ENCODE measurements around the gene SULT1C2. TPM values are rescaled to one million over a fixed set of nuclear protein-coding genes. Genes with fewer than 3 reads are reported as not detected.

SULT1C2 gene
- total RNA-seq, 4 donors from 2014 or later: 0.23 to 0.42 TPM; not detected in 2

DNA sequence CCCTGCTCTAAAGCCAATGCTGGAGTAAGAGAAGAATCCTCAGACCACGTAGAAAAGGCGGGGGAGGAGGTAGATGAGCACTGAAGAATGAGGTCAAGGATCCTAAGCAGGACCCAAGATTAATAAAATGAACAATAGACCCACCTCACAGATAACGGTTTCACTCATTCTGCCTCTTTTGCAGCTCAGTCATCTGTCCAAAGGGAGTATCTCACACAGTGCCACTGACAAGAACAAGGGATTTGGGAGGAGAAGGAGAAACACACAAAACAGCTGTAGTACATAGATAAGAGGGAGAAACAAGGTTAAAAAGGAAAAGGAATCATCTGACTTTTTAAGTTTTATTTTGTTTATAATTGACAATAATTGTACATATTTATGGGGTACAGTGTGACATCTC lies 58.1 kb downstream of the SULT1C2 start:
- no peak overlapping the region for H3K4me3 ChIP-seq (ENCODE audit: low read depth, poor library complexity, severe bottlenecking)
- DNase-seq (ENCODE audit: low spot score in 2 of 2): no peak
- intact Hi-C loops (cut with DNase I; ENCODE audit: low total_unique reads): no loop called here
- TF ChIP-seq, protein P1, sequence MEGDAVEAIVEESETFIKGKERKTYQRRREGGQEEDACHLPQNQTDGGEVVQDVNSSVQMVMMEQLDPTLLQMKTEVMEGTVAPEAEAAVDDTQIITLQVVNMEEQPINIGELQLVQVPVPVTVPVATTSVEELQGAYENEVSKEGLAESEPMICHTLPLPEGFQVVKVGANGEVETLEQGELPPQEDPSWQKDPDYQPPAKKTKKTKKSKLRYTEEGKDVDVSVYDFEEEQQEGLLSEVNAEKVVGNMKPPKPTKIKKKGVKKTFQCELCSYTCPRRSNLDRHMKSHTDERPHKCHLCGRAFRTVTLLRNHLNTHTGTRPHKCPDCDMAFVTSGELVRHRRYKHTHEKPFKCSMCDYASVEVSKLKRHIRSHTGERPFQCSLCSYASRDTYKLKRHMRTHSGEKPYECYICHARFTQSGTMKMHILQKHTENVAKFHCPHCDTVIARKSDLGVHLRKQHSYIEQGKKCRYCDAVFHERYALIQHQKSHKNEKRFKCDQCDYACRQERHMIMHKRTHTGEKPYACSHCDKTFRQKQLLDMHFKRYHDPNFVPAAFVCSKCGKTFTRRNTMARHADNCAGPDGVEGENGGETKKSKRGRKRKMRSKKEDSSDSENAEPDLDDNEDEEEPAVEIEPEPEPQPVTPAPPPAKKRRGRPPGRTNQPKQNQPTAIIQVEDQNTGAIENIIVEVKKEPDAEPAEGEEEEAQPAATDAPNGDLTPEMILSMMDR (IDR thresholded peaks at IDR 0.05): no peak
- no peak for TF ChIP-seq POLR2A (IDR thresholded peaks at IDR 0.05)
- 69 to 84% methylated on average over 3 of the region's 3 CpGs for WGBS, 2 donors

- no peak for DNase-seq (ENCODE audit: low spot score in 2 of 2)
- 57 to 64% methylated on average over 3 of the region's 3 CpGs for WGBS, 2 donors
- TF ChIP-seq, protein P1 (IDR thresholded peaks at IDR 0.05): no peak
- no peak for TF ChIP-seq POLR2A (IDR thresholded peaks at IDR 0.05)
- intact Hi-C loops (cut with DNase I; ENCODE audit: low total_unique reads): no loop called here
- no peak overlapping the region for H3K4me3 ChIP-seq (ENCODE audit: low read depth, poor library complexity, severe bottlenecking)
Measured at GRCh38 chr2:108347786-108348185, 59.1 kb downstream of the SULT1C2 start.

DNA sequence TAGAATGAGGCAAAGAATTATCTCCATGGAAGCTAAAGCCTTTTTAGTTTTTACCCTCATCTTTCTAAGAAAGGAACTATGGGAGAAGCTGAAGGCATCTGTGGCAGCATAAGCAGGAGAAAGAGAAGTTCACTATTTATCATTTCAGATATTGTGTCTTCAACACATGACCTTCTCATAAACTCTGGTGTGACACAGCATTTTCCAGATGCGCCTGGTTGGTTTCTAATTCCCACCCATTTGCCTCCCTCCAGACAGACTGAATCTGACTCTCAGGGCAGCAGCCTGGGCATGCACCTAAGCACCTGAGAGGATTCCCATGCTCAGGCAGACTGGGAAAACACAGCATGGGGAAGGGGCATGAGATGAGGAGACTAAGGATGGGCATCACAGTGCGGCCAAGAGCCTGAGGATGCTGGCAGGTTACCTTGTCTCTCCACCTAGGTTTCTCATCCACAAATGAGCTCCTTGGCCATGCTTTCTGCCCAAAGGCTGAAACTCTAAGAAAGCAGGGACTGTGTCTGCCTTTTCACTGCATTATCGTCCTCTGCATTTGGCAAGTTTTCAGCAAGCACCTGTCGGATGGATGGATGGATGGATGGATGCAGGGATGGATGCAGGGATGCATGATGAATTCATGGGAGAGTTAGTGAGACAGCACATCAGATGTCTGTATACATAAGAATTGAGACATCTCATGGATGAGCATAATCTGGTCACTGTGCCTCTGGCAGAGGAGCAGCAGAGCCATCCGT lies 60.3 kb downstream of the SULT1C2 start:
- 78 to 80% methylated on average over 5 of the region's 5 CpGs for WGBS, 2 donors
- no peak for TF ChIP-seq POLR2A (IDR thresholded peaks at IDR 0.05)
- TF ChIP-seq, protein P1 (IDR thresholded peaks at IDR 0.05): no peak
- intact Hi-C loops (cut with DNase I; ENCODE audit: low total_unique reads): no loop called here
- no peak overlapping the region for H3K4me3 ChIP-seq (ENCODE audit: low read depth, poor library complexity, severe bottlenecking)
- DNase-seq (ENCODE audit: low spot score in 2 of 2): no peak

- TF ChIP-seq, protein P1 (IDR thresholded peaks at IDR 0.05): no peak
- no peak for TF ChIP-seq POLR2A (IDR thresholded peaks at IDR 0.05)
- DNase-seq (ENCODE audit: low spot score in 2 of 2): no peak
- H3K4me3 ChIP-seq (ENCODE audit: low read depth, poor library complexity, severe bottlenecking): no peak overlapping the region
- intact Hi-C loops (cut with DNase I; ENCODE audit: low total_unique reads): no loop called here
- 63 to 73% methylated on average over 2 of the region's 2 CpGs for WGBS, 2 donors
Measured at GRCh38 chr2:108349571-108349928, 60.9 kb downstream of the SULT1C2 start.

- no peak for DNase-seq (ENCODE audit: low spot score in 2 of 2)
- intact Hi-C loops (cut with DNase I; ENCODE audit: low total_unique reads): no loop called here
- H3K4me3 ChIP-seq (ENCODE audit: low read depth, poor library complexity, severe bottlenecking): no peak overlapping the region
- TF ChIP-seq, protein P1 (IDR thresholded peaks at IDR 0.05): no peak
- TF ChIP-seq POLR2A (IDR thresholded peaks at IDR 0.05): no peak
Measured at GRCh38 chr2:108351889-108352288, 63.2 kb downstream of the SULT1C2 start.

GRCh38 chr2:108354136-108354535 lies 65.4 kb downstream of the SULT1C2 start:
- WGBS, 2 donors: 68 to 71% methylated on average over 5 of the region's 5 CpGs

More at GRCh38 chr2:108354136-108354535, 65.4 kb downstream of the SULT1C2 start:
- DNase-seq (ENCODE audit: low spot score in 2 of 2): no peak
- TF ChIP-seq, protein P1 (IDR thresholded peaks at IDR 0.05): no peak
- no peak for TF ChIP-seq POLR2A (IDR thresholded peaks at IDR 0.05)
- intact Hi-C loops (cut with DNase I; ENCODE audit: low total_unique reads): no loop called here
- no peak overlapping the region for H3K4me3 ChIP-seq (ENCODE audit: low read depth, poor library complexity, severe bottlenecking)
